Mucosa of descending colon (tissue), 3 donors: ENCODE data around the gene CADPS. TPM values are rescaled to one million over a fixed set of nuclear protein-coding genes. Genes with fewer than 3 reads are reported as not detected.
A peak's percentile ranks its signal among the peaks of the same experiment; 100 is the strongest.

Experiments
- ATAC-seq: fragments of 200-7000 bp; cut with Tn5 transposase; one replicate; pipeline ENCODE4 v1.9.1; 2020; ENCODE audit warnings: mild to moderate bottlenecking, moderate library complexity
- DNase-seq, 3 donors: peaks; one replicate each; pipeline ENCODE4 v3.0.0-alpha.2; 2020
- H3K36me3 ChIP-seq: fragments of 200-600 bp; one replicate; pipeline ENCODE4 v1.8.0; 2021; ENCODE audit warnings: low read depth, mild to moderate bottlenecking
- H3K4me1 ChIP-seq: fragments of 200-600 bp; one replicate; pipeline ENCODE4 v1.8.0; 2021; ENCODE audit warnings: low read depth, mild to moderate bottlenecking
- H3K4me3 ChIP-seq: fragments of 200-600 bp; one replicate; pipeline ENCODE4 v1.8.0; 2021; ENCODE audit warnings: mild to moderate bottlenecking
- H3K9me3 ChIP-seq: fragments of 200-600 bp; one replicate; pipeline ENCODE4 v1.8.0; 2021; ENCODE audit warnings: mild to moderate bottlenecking
- CTCF ChIP-seq: fragments of 200-600 bp; IDR thresholded peaks from one replicate; pipeline ENCODE4 v1.8.0; 2022; ENCODE audit warnings: antibody characterized with exemption, mild to moderate bottlenecking
- intact Hi-C, 2 donors: fragments of 100-400 bp; cut with DNase I in 1 of 2; cut with micrococcal nuclease in 1 of 2; formaldehyde crosslinking; loops; one replicate each; pipeline versions ENCODE4 v1.11.0 to v1.11.1; 2022; cut with DNase I, micrococcal nuclease
- total RNA-seq, 3 donors: library from RNA; stranded (reverse); fragmentation: NEBNext Ultra II Directional in 2 of 3; extraction: Animal tissue kit (Norgen Biotek cat#: 25700) in 2 of 3; gene quantifications; one replicate each; pipeline versions ENCODE4 v1.2.1 to v1.2.4, GENCODE V29; 2021 to 2023
- donor health status: DM: no; HTN: no; CAD: no; lungs with moderate emphysema.
- donor health status: DM: no; HTN: no; CAD: no.
- donor health status: DM: no; HTN: yes; CAD: no.

The CADPS gene
- total RNA-seq, 3 donors from 2014 or later = 3.7 to 6.2 (median 6.1) TPM

GRCh38 chr3:62369476-62369743 lies 505.8 kb downstream of the CADPS start:
- H3K4me3 ChIP-seq = no peak overlapping the region

GRCh38 chr3:62368705-62369475 lies 506.3 kb downstream of the CADPS start:
- no peaks in the 10 kb centered on the region for H3K9me3 ChIP-seq
- ATAC-seq (peak; percentile 23), DNase-seq (peak in 1 of 3 donors; percentile 5)
- H3K4me3 ChIP-seq = no peak overlapping the region
- intact Hi-C loops = no loop called here
- H3K4me1 ChIP-seq = no peaks in the 10 kb centered on the region
- TF ChIP-seq CTCF = no peak
- H3K36me3 ChIP-seq = no peaks in the 10 kb centered on the region

More at GRCh38 chr3:62369476-62369743, 505.8 kb downstream of the CADPS start:
- no peaks in the 10 kb centered on the region for H3K4me1 ChIP-seq
- TF ChIP-seq CTCF = no peak
- DNase-seq (no peak), ATAC-seq (no peak)
- no peaks in the 10 kb centered on the region for H3K36me3 ChIP-seq
- intact Hi-C loops = no loop called here
- no peaks in the 10 kb centered on the region for H3K9me3 ChIP-seq

GRCh38 chr3:62368290-62368704 lies 506.9 kb downstream of the CADPS start:
- DNase-seq = no peak
- Histone ChIP-seq H3K9me3 (no peaks in the 10 kb centered on the region), H3K4me3 (no peak overlapping the region), H3K4me1 (no peaks in the 10 kb centered on the region), H3K36me3 (no peaks in the 10 kb centered on the region)
- intact Hi-C loops = no loop called here
- no peak for TF ChIP-seq CTCF
- no peak for ATAC-seq

- H3K4me1 ChIP-seq = no peaks in the 10 kb centered on the region
- intact Hi-C loops = no loop called here
- no peak for TF ChIP-seq CTCF
These were observed 507.4 kb downstream of the CADPS start for GRCh38 chr3:62367763-62368195.

GRCh38 chr3:62366126-62366484 lies 509.1 kb downstream of the CADPS start:
- H3K9me3 ChIP-seq = no peaks in the 10 kb centered on the region
- intact Hi-C loops = no loop called here
- H3K4me1 ChIP-seq = no peaks in the 10 kb centered on the region
- TF ChIP-seq CTCF = no peak
- H3K36me3 ChIP-seq = no peaks in the 10 kb centered on the region
- no peak for DNase-seq
- ATAC-seq = no peak
- H3K4me3 ChIP-seq = no peak overlapping the region

More at GRCh38 chr3:62367763-62368195, 507.4 kb downstream of the CADPS start:
- H3K9me3 ChIP-seq = no peaks in the 10 kb centered on the region
- no peak for ATAC-seq
- no peaks in the 10 kb centered on the region for H3K36me3 ChIP-seq
- H3K4me3 ChIP-seq = no peak overlapping the region
- no peak for DNase-seq
